ENCODE data around the gene LDLRAD3. TPM values are rescaled to one million over a fixed set of nuclear protein-coding genes. Genes with fewer than 3 reads are reported as not detected.

LDLRAD3 gene
- total RNA-seq, 1 donor from 2014 or later, result 28.5 TPM

DNA sequence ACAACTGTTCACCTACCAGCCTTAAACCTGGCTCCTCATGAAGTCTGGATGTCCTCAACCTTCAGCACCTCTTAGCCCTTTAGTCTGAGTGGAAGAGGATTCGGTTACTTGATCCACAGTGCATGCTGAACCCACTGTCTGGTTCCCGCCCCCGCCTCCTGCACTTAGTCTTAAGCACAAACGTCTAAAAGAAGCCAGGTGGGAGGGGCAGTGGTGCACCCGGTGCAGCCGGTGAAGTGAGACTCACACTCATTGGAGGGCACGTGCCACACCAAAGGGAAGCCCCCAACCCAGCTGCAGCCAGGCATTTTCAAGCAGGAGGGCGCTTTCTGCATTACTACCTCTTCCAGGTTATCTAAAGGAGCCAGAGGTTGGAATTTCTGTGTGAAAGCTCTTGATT, 198.6 kb downstream of the LDLRAD3 start:
- peaks cover 9% of the 10 kb centered on the region for H3K4me1 Mint-ChIP-seq (ENCODE audit: unreplicated experiment)
- no peak overlapping the region for H3K4me3 Mint-ChIP-seq (ENCODE audit: unreplicated experiment)
- H3K36me3 Mint-ChIP-seq (ENCODE audit: low read depth, unreplicated experiment), result no peaks in the 10 kb centered on the region
- no peak for TF ChIP-seq CTCF (IDR thresholded peaks at IDR 0.05; ENCODE audit: unreplicated experiment)
- no peak overlapping the region for H3K27ac Mint-ChIP-seq (ENCODE audit: unreplicated experiment)
- DNase-seq (ENCODE audit: low spot score), result no peak
- peaks cover 6% of the 10 kb centered on the region for H3K27me3 Mint-ChIP-seq (ENCODE audit: unreplicated experiment)
- no peaks in the 10 kb centered on the region for H3K9me3 Mint-ChIP-seq (ENCODE audit: unreplicated experiment)

- no peak for DNase-seq (ENCODE audit: low spot score)
These were observed 199.0 kb downstream of the LDLRAD3 start for GRCh38 chr11:36142879-36143278.

GRCh38 chr11:36146437-36146836, 202.6 kb downstream of the LDLRAD3 start:
- Mint-ChIP-seq H3K36me3 (ENCODE audit: low read depth, unreplicated experiment) (peaks cover 6% of the 10 kb centered on the region), H3K4me1 (ENCODE audit: unreplicated experiment) (peaks cover 8% of the 10 kb centered on the region), H3K9me3 (ENCODE audit: unreplicated experiment) (no peaks in the 10 kb centered on the region), H3K4me3 (ENCODE audit: unreplicated experiment) (no peak overlapping the region), H3K27ac (ENCODE audit: unreplicated experiment) (no peak overlapping the region), H3K27me3 (ENCODE audit: unreplicated experiment) (peaks cover 12% of the 10 kb centered on the region)
- DNase-seq (ENCODE audit: low spot score), result no peak
- no peak for TF ChIP-seq CTCF (IDR thresholded peaks at IDR 0.05; ENCODE audit: unreplicated experiment)

More at GRCh38 chr11:36142879-36143278, 199.0 kb downstream of the LDLRAD3 start:
- no peaks in the 10 kb centered on the region for H3K36me3 Mint-ChIP-seq (ENCODE audit: low read depth, unreplicated experiment)
- no peak for TF ChIP-seq CTCF (IDR thresholded peaks at IDR 0.05; ENCODE audit: unreplicated experiment)
- peaks cover 6% of the 10 kb centered on the region for H3K27me3 Mint-ChIP-seq (ENCODE audit: unreplicated experiment)
- H3K27ac Mint-ChIP-seq (ENCODE audit: unreplicated experiment), result no peak overlapping the region
- H3K4me1 Mint-ChIP-seq (ENCODE audit: unreplicated experiment), result peaks cover 9% of the 10 kb centered on the region
- H3K4me3 Mint-ChIP-seq (ENCODE audit: unreplicated experiment), result no peak overlapping the region
- no peaks in the 10 kb centered on the region for H3K9me3 Mint-ChIP-seq (ENCODE audit: unreplicated experiment)

DNA sequence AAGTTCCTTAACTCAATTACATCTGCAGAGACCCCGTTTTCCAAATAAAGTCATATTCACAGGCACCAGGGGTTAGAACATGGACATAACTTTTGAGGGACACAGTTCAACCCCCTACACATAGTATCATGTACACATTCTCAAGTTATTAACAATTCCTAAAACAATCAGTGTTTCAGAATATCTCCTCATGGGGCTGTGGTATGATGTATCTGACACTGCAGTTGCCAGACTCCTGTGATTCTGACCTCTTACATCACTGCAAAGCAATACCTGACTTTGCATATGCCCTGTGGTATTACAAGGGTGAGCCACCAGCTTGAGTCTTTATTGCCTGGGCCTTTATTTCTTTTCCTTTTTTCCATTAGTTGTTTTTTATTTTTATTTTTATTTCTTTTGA, 203.6 kb downstream of the LDLRAD3 start:
- peaks cover 6% of the 10 kb centered on the region for H3K36me3 Mint-ChIP-seq (ENCODE audit: low read depth, unreplicated experiment)
- TF ChIP-seq CTCF (IDR thresholded peaks at IDR 0.05; ENCODE audit: unreplicated experiment), result no peak

DNA sequence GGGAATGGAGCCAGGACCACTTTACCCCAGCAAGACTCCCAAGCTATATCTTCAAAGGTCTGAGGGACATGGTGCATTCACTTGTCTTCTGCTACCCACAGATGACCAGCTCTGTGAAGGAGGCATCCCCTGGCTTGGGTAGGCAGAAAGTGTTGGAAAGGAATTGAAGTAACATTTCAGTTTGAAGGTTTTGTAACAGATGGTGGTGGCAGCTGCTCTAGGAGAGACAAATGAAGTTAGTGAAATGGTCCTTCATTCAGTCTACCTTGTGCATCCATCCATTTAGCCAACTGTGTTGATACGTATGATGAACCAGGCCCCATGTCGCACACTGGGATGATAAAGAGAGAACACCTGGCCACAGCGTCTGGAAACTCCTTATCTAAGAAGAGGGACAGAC, 204.8 kb downstream of the LDLRAD3 start:
- H3K27ac Mint-ChIP-seq (ENCODE audit: unreplicated experiment), result no peak overlapping the region
- no peak for TF ChIP-seq CTCF (IDR thresholded peaks at IDR 0.05; ENCODE audit: unreplicated experiment)
- DNase-seq (ENCODE audit: low spot score), result no peak
- peaks cover 13% of the 10 kb centered on the region for H3K4me1 Mint-ChIP-seq (ENCODE audit: unreplicated experiment)
- H3K27me3 Mint-ChIP-seq (ENCODE audit: unreplicated experiment), result peaks cover 10% of the 10 kb centered on the region
- no peaks in the 10 kb centered on the region for H3K9me3 Mint-ChIP-seq (ENCODE audit: unreplicated experiment)
- no peak overlapping the region for H3K4me3 Mint-ChIP-seq (ENCODE audit: unreplicated experiment)
- H3K36me3 Mint-ChIP-seq (ENCODE audit: low read depth, unreplicated experiment), result peaks cover 6% of the 10 kb centered on the region

More for the DNA sequence above, 203.6 kb downstream of the LDLRAD3 start:
- peaks cover 10% of the 10 kb centered on the region for H3K27me3 Mint-ChIP-seq (ENCODE audit: unreplicated experiment)
- H3K27ac Mint-ChIP-seq (ENCODE audit: unreplicated experiment), result no peak overlapping the region
- H3K4me1 Mint-ChIP-seq (ENCODE audit: unreplicated experiment), result peaks cover 13% of the 10 kb centered on the region
- no peak for DNase-seq (ENCODE audit: low spot score)
- no peak overlapping the region for H3K4me3 Mint-ChIP-seq (ENCODE audit: unreplicated experiment)
- no peaks in the 10 kb centered on the region for H3K9me3 Mint-ChIP-seq (ENCODE audit: unreplicated experiment)
